K562 (cell line): ENCODE results near the gene POLR3A. TPM values are rescaled to one million over a fixed set of nuclear protein-coding genes. Genes with fewer than 3 reads are reported as not detected.

Experiments used
- CCNT2 ChIP-seq: IDR thresholded peaks from 2 replicates; pipeline ENCODE4 v1.6.1; 2011; ENCODE audit warnings: borderline replicate concordance, low read depth, mild to moderate bottlenecking, moderate library complexity, mixed read lengths, low read length; ENCODE audit not compliant: insufficient read length; ENCODE audit errors: extremely low read depth
- DIDO1 ChIP-seq: fragments of 450-650 bp; IDR thresholded peaks from 2 replicates; pipeline ENCODE4 v1.6.1; 2016; ENCODE audit warnings: low read depth, missing biosample characterization, missing genetic modification characterization
- GATA2 ChIP-seq: sonication (generic); formaldehyde crosslinking; IDR thresholded peaks from 2 replicates; pipeline ENCODE4 v1.4.0; 2020; ENCODE audit warnings: mild to moderate bottlenecking, missing genetic modification reagents
- KHSRP ChIP-seq: fragments of 450-650 bp; IDR thresholded peaks from 2 replicates; pipeline ENCODE4 v1.6.1; 2017
- MTA3 ChIP-seq: fragments of 450-650 bp; formaldehyde crosslinking; IDR thresholded peaks from 2 replicates; pipeline ENCODE4 v1.6.1; 2017; ENCODE audit warnings: mild to moderate bottlenecking, borderline replicate concordance
- PHF21A ChIP-seq: fragments of 450-650 bp; IDR thresholded peaks from 2 replicates; pipeline ENCODE4 v1.6.1; 2017; ENCODE audit warnings: low read depth, borderline replicate concordance
- SIN3B ChIP-seq: fragments of 450-650 bp; IDR thresholded peaks from 2 replicates; pipeline ENCODE4 v1.6.1; 2017; ENCODE audit warnings: low read depth, mild to moderate bottlenecking, moderate library complexity
- SP2 ChIP-seq: IDR thresholded peaks from 2 replicates; pipeline ENCODE4 v1.6.1; 2011; ENCODE audit warnings: mild to moderate bottlenecking, low read depth, low read length, moderate library complexity; ENCODE audit not compliant: poor library complexity, severe bottlenecking; ENCODE audit errors: extremely low read depth
- ZKSCAN8 ChIP-seq: fragments of 200-800 bp; sonication (Bioruptor generic); IDR thresholded peaks from 2 replicates; pipeline ENCODE4 v1.6.1; 2016; ENCODE audit warnings: missing genetic modification characterization, missing compliant biosample characterization
- ZNF217 ChIP-seq: sonication (generic); formaldehyde crosslinking; IDR thresholded peaks from 2 replicates; pipeline ENCODE4 v1.8.0; 2022; ENCODE audit warnings: mild to moderate bottlenecking, missing genetic modification reagents
- ZNF589 ChIP-seq: fragments of 200-800 bp; sonication (Bioruptor generic); IDR thresholded peaks from 2 replicates; pipeline ENCODE4 v1.6.1; 2016; ENCODE audit warnings: low read depth, missing genetic modification characterization, missing compliant biosample characterization
- polyA plus RNA-seq, 8 experiments: library from polyadenylated mRNA; depleted of rRNA in 4 of 8; stranded (reverse) in 5 of 8; unstranded in 3 of 8; fragments of >200 nt; fragmentation: Nextera tagmentation in 2 of 8; fragmentation: Illumina TruSeq in 1 of 8; extraction: Ambion mirVana in 2 of 8; extraction: Trizol in 1 of 8; gene quantifications; 2 replicates each; pipeline versions ENCODE4 v1.2.1 to v1.2.3, GENCODE V29; 2011 to 2014; ENCODE audit warnings: inconsistent platforms in 1 of 8, missing spikeins in 1 of 8
- total RNA-seq, 7 experiments: library from RNA; depleted of rRNA in 6 of 7; stranded (reverse); fragments of >200 nt in 6 of 7; fragmentation: Illumina TruSeq in 2 of 7; extraction: Trizol in 2 of 7; gene quantifications; 2 replicates each; pipeline versions ENCODE4 v1.2.1 to v1.2.3, GENCODE V29; 2011 to 2021; ENCODE audit warnings: low replicate concordance in 1 of 7
- TF ChIP-seq, protein P1 (sequence below): sonication (generic); formaldehyde crosslinking; IDR thresholded peaks from 2 replicates; pipeline ENCODE4 v1.8.0; 2023; ENCODE audit warnings: mild to moderate bottlenecking, missing genetic modification reagents
- TF ChIP-seq, protein P2 (sequence below), 2 experiments: fragments of 200-800 bp in 1 of 2; sonication (Bioruptor generic) in 1 of 2; sonication (generic) in 1 of 2; formaldehyde crosslinking in 1 of 2; IDR thresholded peaks in 1 of 2; conservative IDR thresholded peaks in 1 of 2; 2 replicates each; pipeline versions ENCODE4 v1.5.0 to v1.6.1; 2016 to 2020; ENCODE audit warnings: missing compliant biosample characterization in 1 of 2, missing genetic modification characterization in 1 of 2, missing genetic modification reagents in 1 of 2
- TF ChIP-seq, protein P3 (sequence below): sonication (generic); formaldehyde crosslinking; IDR thresholded peaks from 2 replicates; pipeline ENCODE4 v1.8.0; 2023; ENCODE audit warnings: missing genetic modification reagents, mild to moderate bottlenecking, borderline replicate concordance

POLR3A gene
- total and polyA plus RNA-seq, 9 of the 15 experiments (the other 6 are each of a cell fraction or from before 2014, with no cell fraction given): 14.9 to 37.0 (median 26.7) TPM

DNA sequence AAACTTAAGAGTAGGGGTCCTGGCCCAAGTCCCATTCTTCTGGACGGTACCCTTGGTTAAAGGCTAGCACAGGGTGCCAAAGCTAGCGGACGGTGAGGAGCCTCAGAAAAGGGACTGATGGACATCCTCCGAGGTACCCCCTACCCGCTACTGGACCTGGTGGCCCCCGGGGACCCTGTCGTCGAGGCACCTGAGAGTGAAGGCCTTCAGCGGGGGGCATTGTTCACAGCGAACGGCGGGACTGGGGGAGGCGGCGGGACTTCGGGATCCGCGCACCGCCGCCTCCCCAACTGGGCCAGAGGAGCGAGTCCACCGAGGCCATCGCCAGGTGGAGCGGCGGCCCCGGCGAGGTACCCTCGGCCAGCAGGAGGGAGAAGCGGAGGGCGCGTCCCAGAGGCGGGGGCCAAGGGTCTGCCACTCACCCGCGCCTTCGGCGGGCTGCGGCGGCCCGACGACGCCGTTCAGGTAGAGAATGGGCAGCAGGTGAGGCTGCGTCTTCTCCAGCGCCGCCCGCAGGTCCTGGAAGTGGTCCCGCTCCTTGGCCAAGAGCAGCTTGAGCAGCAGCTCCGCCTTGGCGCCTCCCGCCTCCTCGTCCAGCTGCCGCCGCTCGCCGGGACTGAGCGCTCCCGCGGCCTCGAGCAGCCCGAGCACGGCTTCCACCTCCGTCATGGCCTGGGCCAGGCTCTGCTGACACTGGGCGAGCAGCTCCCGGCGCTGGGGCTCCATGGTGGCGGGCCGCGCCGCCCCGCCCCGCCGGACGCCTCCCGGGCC is 103.3 kb downstream of the POLR3A start (continued):
- TF ChIP-seq, protein P1, sequence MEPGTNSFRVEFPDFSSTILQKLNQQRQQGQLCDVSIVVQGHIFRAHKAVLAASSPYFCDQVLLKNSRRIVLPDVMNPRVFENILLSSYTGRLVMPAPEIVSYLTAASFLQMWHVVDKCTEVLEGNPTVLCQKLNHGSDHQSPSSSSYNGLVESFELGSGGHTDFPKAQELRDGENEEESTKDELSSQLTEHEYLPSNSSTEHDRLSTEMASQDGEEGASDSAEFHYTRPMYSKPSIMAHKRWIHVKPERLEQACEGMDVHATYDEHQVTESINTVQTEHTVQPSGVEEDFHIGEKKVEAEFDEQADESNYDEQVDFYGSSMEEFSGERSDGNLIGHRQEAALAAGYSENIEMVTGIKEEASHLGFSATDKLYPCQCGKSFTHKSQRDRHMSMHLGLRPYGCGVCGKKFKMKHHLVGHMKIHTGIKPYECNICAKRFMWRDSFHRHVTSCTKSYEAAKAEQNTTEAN (CRISPR knock-in tag): no peak
- TF ChIP-seq PHF21A (no peak), KHSRP (no peak), ZNF589 (CRISPR knock-in tag) (no peak), SP2 (no peak), GATA2 (no peak), MTA3 (no peak), CCNT2 (no peak), SIN3B (no peak), ZKSCAN8 (CRISPR knock-in tag) (no peak), DIDO1 (no peak), ZNF217 (CRISPR knock-in tag) (no peak)
- TF ChIP-seq, protein P2, sequence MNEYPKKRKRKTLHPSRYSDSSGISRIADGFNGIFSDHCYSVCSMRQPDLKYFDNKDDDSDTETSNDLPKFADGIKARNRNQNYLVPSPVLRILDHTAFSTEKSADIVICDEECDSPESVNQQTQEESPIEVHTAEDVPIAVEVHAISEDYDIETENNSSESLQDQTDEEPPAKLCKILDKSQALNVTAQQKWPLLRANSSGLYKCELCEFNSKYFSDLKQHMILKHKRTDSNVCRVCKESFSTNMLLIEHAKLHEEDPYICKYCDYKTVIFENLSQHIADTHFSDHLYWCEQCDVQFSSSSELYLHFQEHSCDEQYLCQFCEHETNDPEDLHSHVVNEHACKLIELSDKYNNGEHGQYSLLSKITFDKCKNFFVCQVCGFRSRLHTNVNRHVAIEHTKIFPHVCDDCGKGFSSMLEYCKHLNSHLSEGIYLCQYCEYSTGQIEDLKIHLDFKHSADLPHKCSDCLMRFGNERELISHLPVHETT (CRISPR knock-in tag; conservative IDR thresholded peaks at IDR 0.05 in 1 of 2, IDR thresholded peaks at IDR 0.05 in 1 of 2): no peak
- TF ChIP-seq, protein P3, sequence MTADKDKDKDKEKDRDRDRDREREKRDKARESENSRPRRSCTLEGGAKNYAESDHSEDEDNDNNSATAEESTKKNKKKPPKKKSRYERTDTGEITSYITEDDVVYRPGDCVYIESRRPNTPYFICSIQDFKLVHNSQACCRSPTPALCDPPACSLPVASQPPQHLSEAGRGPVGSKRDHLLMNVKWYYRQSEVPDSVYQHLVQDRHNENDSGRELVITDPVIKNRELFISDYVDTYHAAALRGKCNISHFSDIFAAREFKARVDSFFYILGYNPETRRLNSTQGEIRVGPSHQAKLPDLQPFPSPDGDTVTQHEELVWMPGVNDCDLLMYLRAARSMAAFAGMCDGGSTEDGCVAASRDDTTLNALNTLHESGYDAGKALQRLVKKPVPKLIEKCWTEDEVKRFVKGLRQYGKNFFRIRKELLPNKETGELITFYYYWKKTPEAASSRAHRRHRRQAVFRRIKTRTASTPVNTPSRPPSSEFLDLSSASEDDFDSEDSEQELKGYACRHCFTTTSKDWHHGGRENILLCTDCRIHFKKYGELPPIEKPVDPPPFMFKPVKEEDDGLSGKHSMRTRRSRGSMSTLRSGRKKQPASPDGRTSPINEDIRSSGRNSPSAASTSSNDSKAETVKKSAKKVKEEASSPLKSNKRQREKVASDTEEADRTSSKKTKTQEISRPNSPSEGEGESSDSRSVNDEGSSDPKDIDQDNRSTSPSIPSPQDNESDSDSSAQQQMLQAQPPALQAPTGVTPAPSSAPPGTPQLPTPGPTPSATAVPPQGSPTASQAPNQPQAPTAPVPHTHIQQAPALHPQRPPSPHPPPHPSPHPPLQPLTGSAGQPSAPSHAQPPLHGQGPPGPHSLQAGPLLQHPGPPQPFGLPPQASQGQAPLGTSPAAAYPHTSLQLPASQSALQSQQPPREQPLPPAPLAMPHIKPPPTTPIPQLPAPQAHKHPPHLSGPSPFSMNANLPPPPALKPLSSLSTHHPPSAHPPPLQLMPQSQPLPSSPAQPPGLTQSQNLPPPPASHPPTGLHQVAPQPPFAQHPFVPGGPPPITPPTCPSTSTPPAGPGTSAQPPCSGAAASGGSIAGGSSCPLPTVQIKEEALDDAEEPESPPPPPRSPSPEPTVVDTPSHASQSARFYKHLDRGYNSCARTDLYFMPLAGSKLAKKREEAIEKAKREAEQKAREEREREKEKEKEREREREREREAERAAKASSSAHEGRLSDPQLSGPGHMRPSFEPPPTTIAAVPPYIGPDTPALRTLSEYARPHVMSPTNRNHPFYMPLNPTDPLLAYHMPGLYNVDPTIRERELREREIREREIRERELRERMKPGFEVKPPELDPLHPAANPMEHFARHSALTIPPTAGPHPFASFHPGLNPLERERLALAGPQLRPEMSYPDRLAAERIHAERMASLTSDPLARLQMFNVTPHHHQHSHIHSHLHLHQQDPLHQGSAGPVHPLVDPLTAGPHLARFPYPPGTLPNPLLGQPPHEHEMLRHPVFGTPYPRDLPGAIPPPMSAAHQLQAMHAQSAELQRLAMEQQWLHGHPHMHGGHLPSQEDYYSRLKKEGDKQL (CRISPR knock-in tag): no peak
